Endothelial cell (in vitro differentiated cells): Measurements from ENCODE around the gene TBC1D16. TPM values are rescaled to one million over a fixed set of nuclear protein-coding genes. Genes with fewer than 3 reads are reported as not detected.

Experiments used
- DNase-seq: peaks from one replicate; pipeline ENCODE4 v3.0.0; 2021; ENCODE audit warnings: low spot score
- H3K27ac Mint-ChIP-seq: one replicate; pipeline ENCODE4 v1.8.0; 2021; ENCODE audit warnings: mixed read lengths, inconsistent platforms; ENCODE audit not compliant: unreplicated experiment
- H3K27me3 Mint-ChIP-seq: one replicate; pipeline ENCODE4 v1.8.0; 2021; ENCODE audit warnings: mild to moderate bottlenecking, moderate library complexity, mixed read lengths, inconsistent platforms; ENCODE audit not compliant: unreplicated experiment
- H3K36me3 Mint-ChIP-seq: one replicate; pipeline ENCODE4 v1.8.0; 2021; ENCODE audit warnings: mild to moderate bottlenecking, low read depth, mixed read lengths, inconsistent platforms; ENCODE audit not compliant: unreplicated experiment
- H3K4me1 Mint-ChIP-seq: one replicate; pipeline ENCODE4 v1.8.0; 2021; ENCODE audit warnings: mild to moderate bottlenecking, mixed read lengths, inconsistent platforms; ENCODE audit not compliant: unreplicated experiment
- H3K4me3 Mint-ChIP-seq: one replicate; pipeline ENCODE4 v1.8.0; 2021; ENCODE audit warnings: mild to moderate bottlenecking, mixed read lengths, inconsistent platforms; ENCODE audit not compliant: unreplicated experiment
- H3K9me3 Mint-ChIP-seq: one replicate; pipeline ENCODE4 v1.8.0; 2021; ENCODE audit warnings: mixed read lengths, inconsistent platforms; ENCODE audit not compliant: unreplicated experiment
- CTCF ChIP-seq: fragments of 200-600 bp; sonication (generic); IDR thresholded peaks from one replicate; pipeline ENCODE4 v1.5.0; 2021; ENCODE audit warnings: antibody characterized with exemption; ENCODE audit not compliant: unreplicated experiment
- total RNA-seq: library from RNA; stranded (reverse); fragmentation: NEBNext Ultra II Directional; extraction: Animal tissue kit (Norgen Biotek cat#: 25700); gene quantifications from one replicate; pipeline ENCODE4 v1.2.1, GENCODE V29; 2021; ENCODE audit not compliant: unreplicated experiment

The TBC1D16 gene
- total RNA-seq, 1 donor from 2014 or later = 126 TPM

GRCh38 chr17:79930877-79931816 is 104.5 kb downstream of the TBC1D16 start:
- no peak for DNase-seq
- no peak overlapping the region for H3K27ac Mint-ChIP-seq
- no peak for TF ChIP-seq CTCF
- peak overlapping the region; percentile 71 for H3K4me3 Mint-ChIP-seq
- H3K36me3 Mint-ChIP-seq = peaks cover 7% of the 10 kb centered on the region
- peaks cover 19% of the 10 kb centered on the region for H3K4me1 Mint-ChIP-seq
- H3K9me3 Mint-ChIP-seq = no peaks in the 10 kb centered on the region
- H3K27me3 Mint-ChIP-seq = peaks cover 22% of the 10 kb centered on the region

DNA sequence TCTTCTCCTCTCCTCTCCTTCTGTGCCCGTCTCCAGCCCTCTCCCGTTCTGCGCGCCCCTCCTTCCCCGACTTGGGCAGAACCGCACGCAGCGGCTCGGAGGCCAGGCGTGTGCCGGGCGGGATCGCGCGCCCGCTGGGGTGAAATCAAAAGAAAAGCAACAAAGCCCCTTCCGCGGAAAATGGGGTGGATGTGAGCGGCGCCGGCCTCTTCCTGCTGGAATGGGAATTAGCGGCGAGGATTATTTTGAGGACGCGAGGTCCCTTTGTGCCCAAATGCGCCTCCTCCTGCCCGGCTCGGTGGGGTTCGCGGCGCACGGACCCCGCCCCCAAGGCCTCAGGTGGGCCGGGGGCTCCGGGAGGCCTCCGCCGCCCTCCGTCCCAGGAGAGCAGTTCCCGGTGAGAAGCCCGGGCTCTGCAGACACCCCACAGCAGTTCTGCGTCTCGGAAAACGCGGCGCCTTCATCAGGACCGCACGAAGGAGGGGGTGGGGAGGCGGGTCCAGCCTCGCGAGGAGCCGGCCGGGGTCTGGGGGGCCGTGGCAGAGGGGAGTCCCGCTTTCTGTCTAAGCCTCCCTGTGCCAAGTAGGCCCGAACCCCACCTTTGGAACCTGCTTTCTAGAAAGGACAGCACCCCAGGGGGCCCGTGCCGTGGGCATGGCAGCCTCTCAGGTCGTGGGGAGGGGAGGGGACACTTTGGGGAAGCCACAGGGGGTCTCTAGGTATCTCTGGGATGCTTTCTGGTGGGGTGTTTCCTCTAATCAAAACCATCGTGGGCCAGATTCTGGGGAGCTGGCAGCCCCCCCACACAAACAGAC is 105.4 kb downstream of the TBC1D16 start:
- Mint-ChIP-seq H3K9me3 (no peaks in the 10 kb centered on the region), H3K27ac (no peak overlapping the region), H3K27me3 (peaks cover 20% of the 10 kb centered on the region), H3K4me1 (peaks cover 19% of the 10 kb centered on the region), H3K4me3 (no peak overlapping the region), H3K36me3 (no peaks in the 10 kb centered on the region)
- no peak for TF ChIP-seq CTCF
- DNase-seq = no peak

DNA sequence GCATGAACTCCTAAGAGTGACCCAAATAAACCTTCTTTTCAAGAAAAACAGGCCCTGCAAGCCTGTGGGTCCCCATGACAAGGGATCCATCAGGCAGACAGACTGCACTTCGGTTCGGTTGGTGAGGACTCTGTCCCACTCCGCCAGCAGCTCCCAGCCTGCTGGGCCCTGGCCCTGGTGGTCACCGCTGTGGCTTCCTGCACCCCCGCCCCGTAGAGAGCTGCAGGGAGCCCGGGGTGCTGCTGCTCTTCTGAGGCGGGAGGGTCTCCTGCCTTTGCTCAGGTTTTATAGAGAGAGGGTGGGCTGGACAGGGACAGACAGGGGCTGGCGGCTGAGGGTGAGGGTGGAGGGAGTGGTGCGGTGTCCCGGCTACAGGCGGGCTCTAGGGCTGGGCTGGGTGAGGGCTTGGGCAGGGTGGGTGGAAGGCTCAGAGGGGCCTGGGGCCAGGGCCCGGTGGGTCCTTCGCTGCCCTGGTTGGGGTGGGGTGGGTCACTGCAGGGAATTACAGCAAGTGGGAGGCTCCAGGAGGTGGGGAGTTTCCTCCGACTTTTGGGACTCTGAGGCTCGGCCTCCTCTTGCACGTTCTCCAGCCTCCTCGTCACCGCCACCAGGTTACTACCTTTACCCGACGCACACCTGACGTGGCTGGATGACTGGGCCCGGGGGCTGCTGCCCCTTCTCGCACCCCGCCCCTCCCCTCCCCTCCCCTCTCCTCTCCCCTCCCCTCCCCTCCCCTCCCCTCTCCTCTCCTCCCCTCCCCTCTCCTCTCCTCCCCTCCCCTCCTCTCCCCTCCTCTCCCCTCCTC is 106.2 kb downstream of the TBC1D16 start:
- no peak overlapping the region for H3K27ac Mint-ChIP-seq
- TF ChIP-seq CTCF = no peak
- H3K9me3 Mint-ChIP-seq = no peaks in the 10 kb centered on the region
- peaks cover 17% of the 10 kb centered on the region for H3K4me1 Mint-ChIP-seq
- no peak for DNase-seq
- peaks cover 22% of the 10 kb centered on the region for H3K27me3 Mint-ChIP-seq
- no peak overlapping the region for H3K4me3 Mint-ChIP-seq
- no peaks in the 10 kb centered on the region for H3K36me3 Mint-ChIP-seq

DNA sequence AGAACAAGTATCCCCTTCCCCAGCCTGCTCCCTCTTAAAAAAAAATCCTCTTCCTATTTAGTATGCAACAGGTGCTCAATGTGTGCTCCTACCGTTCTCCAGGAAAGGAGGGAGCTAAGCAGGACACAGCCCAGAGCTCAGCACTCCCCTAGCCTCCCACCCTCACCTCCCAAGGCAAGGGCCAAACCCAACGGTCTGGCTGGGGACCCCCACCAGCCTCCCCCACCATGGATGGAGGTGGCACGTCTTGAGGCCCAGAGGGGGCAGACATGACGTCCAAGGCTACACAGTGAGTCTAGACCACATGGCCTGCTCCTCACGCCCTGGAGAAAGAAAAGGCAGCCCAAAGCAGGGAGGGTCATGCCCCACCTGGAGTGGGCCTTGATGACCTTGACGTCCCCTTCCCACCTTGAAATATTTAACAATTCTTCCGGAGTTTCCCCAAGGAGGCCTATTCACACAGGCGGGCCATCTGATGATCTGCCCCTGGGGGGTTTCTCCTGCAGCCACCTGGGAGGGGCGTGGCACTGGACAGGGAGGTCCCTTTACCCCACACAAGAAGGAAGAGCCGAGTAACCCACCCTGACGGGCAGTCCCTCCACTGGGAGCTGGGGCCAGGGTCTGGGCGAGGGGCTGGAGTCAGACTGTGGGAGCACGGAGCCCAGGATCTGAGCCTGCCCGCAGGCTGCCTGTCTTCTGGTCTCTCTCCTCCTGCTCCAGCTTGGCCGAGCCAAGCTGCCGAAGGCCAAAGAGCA is 107.0 kb downstream of the TBC1D16 start:
- H3K36me3 Mint-ChIP-seq = no peaks in the 10 kb centered on the region
- H3K4me3 Mint-ChIP-seq = no peak overlapping the region
- peaks cover 13% of the 10 kb centered on the region for H3K4me1 Mint-ChIP-seq
- no peak for DNase-seq
- no peaks in the 10 kb centered on the region for H3K9me3 Mint-ChIP-seq
- TF ChIP-seq CTCF = no peak
- no peak overlapping the region for H3K27ac Mint-ChIP-seq
- H3K27me3 Mint-ChIP-seq = peaks cover 22% of the 10 kb centered on the region
